H1 (cell line): ENCODE results near the gene PCDHAC2. TPM values are rescaled to one million over a fixed set of nuclear protein-coding genes. Genes with fewer than 3 reads are reported as not detected.

ENCODE experiments used
- CTCF ChIA-PET: fragments of 300-600 bp; sonication (Branson Sonifier 250); formaldehyde crosslinking; loops from one replicate; lab custom pipeline; 2021; ENCODE audit not compliant: partially characterized antibody; lab: Charles Lee
- POLR2A ChIA-PET: fragments of 300-600 bp; sonication (Branson Sonifier 250); formaldehyde crosslinking; loops from one replicate; lab custom pipeline; 2021; ENCODE audit warnings: inconsistent platforms; ENCODE audit not compliant: partially characterized antibody; lab: Charles Lee
- DNase-seq, 2 experiments: peaks; one replicate each; pipeline versions ENCODE4 v3.0.0 to v3.0.0-alpha.2; 2010 to 2022; ENCODE audit warnings: low spot score in 2 of 2, low read depth in 1 of 2, mixed read lengths in 1 of 2
- FAIRE-seq: peaks from 2 replicates; lab custom pipeline; 2011; peaks lifted over from hg19 to GRCh38; lab: Jason Lieb, UNC
- H2AFZ ChIP-seq: 2 replicates; pipeline ENCODE4 v1.8.1; 2012; ENCODE audit warnings: low read length, inconsistent platforms
- H2AK5ac ChIP-seq: 2 replicates; pipeline ENCODE4 v1.6.1; 2013; ENCODE audit warnings: low read depth, low read length
- H2BK120ac ChIP-seq: replicated peaks from 2 replicates; pipeline ENCODE3; 2013; ENCODE audit warnings: low read depth, low read length, inconsistent platforms
- H2BK12ac ChIP-seq: 2 replicates; pipeline ENCODE4 v1.6.1; 2013; ENCODE audit warnings: low read depth, low read length
- H2BK15ac ChIP-seq: 2 replicates; pipeline ENCODE4 v1.6.1; 2013; ENCODE audit warnings: low read length
- H2BK20ac ChIP-seq: 2 replicates; pipeline ENCODE4 v1.6.1; 2013; ENCODE audit warnings: low read length
- H2BK5ac ChIP-seq: 2 replicates; pipeline ENCODE4 v1.6.1; 2013; ENCODE audit warnings: low read depth, low read length
- H3K14ac ChIP-seq: 2 replicates; pipeline ENCODE4 v1.6.1; 2013; ENCODE audit warnings: inconsistent platforms; ENCODE audit not compliant: insufficient read length
- H3K18ac ChIP-seq: 2 replicates; pipeline ENCODE4 v1.6.1; 2013; ENCODE audit warnings: low read length; ENCODE audit errors: extremely low read depth
- H3K23ac ChIP-seq: 2 replicates; pipeline ENCODE4 v1.6.1; 2013; ENCODE audit warnings: inconsistent platforms; ENCODE audit not compliant: insufficient read length
- H3K23me2 ChIP-seq: 2 replicates; pipeline ENCODE4 v1.6.1; 2013; ENCODE audit warnings: low read depth, low read length
- H3K27ac ChIP-seq: 2 replicates; pipeline ENCODE4 v1.6.1; 2011; ENCODE audit warnings: low read depth, low read length, inconsistent platforms
- H3K27me3 ChIP-seq, 4 experiments: replicated peaks in 1 of 4; 1 replicate in 1 of 4; 2 replicates in 3 of 4; pipeline versions ENCODE4 v1.6.1 to v1.8.1; 2011 to 2013; ENCODE audit warnings: low read length in 3 of 4, mild to moderate bottlenecking in 3 of 4, inconsistent platforms in 2 of 4, mixed read lengths in 2 of 4, moderate library complexity in 1 of 4; ENCODE audit not compliant: control insufficient read depth in 3 of 4, insufficient read depth in 3 of 4; ENCODE audit errors: extremely low read depth in 1 of 4
- H3K36me3 ChIP-seq, 4 experiments: 2 replicates each; pipeline versions ENCODE4 v1.6.1 to v1.8.1; 2011 to 2013; ENCODE audit warnings: mild to moderate bottlenecking in 4 of 4, low read length in 3 of 4, moderate library complexity in 2 of 4, control low read depth in 1 of 4, inconsistent platforms in 1 of 4; ENCODE audit not compliant: insufficient read depth in 4 of 4, control insufficient read depth in 2 of 4
- H3K4ac ChIP-seq: replicated peaks from 2 replicates; pipeline ENCODE3; 2013; ENCODE audit warnings: low read length, low read depth, mixed read lengths, inconsistent platforms; ENCODE audit not compliant: insufficient read length
- H3K4me1 ChIP-seq, 4 experiments: replicated peaks in 1 of 4; 1 replicate in 1 of 4; 2 replicates in 3 of 4; pipeline versions ENCODE4 v1.6.1 to v1.8.1; 2011 to 2013; ENCODE audit warnings: low read length in 3 of 4, inconsistent platforms in 2 of 4, mixed read lengths in 1 of 4; ENCODE audit not compliant: insufficient read depth in 4 of 4, control insufficient read depth in 3 of 4
- H3K4me2 ChIP-seq, 2 experiments: 2 replicates each; pipeline versions ENCODE4 v1.6.1 to v1.8.1; 2011 to 2013; ENCODE audit warnings: low read depth in 2 of 2, low read length in 2 of 2, control low read depth in 1 of 2, inconsistent platforms in 1 of 2, mild to moderate bottlenecking in 1 of 2; ENCODE audit not compliant: insufficient read depth in 1 of 2
- H3K4me3 ChIP-seq, 4 experiments: fragments of 200-600, 300-600 bp in 1 of 4; sonication (generic), shearing (Covaris generic), sonication (Bioruptor Twin) in 1 of 4; 2 replicates each; pipeline versions ENCODE4 v1.5.1 to v1.8.1; 2011 to 2016; ENCODE audit warnings: low read length in 4 of 4, low read depth in 3 of 4, control low read depth in 2 of 4, inconsistent platforms in 2 of 4, mild to moderate bottlenecking in 2 of 4, mixed read lengths in 1 of 4, moderate library complexity in 1 of 4; ENCODE audit not compliant: insufficient read depth in 2 of 4; ENCODE audit errors: extremely low read depth in 1 of 4
- H3K56ac ChIP-seq: replicated peaks from 2 replicates; pipeline ENCODE3; 2013; ENCODE audit warnings: low read depth, mild to moderate bottlenecking, mixed read lengths, low read length, inconsistent platforms; ENCODE audit not compliant: insufficient read length
- H3K79me1 ChIP-seq: 2 replicates; pipeline ENCODE4 v1.6.1; 2013; ENCODE audit warnings: low read depth, low read length, control low read depth
- H3K79me2 ChIP-seq, 2 experiments: 2 replicates each; pipeline versions ENCODE4 v1.6.1 to v1.8.1; 2012 to 2013; ENCODE audit warnings: low read length in 2 of 2, mild to moderate bottlenecking in 2 of 2, inconsistent platforms in 1 of 2; ENCODE audit not compliant: insufficient read depth in 2 of 2, control insufficient read depth in 1 of 2
- H3K9ac ChIP-seq, 4 experiments: replicated peaks in 1 of 4; 1 replicate in 1 of 4; 2 replicates in 3 of 4; pipeline versions ENCODE4 v1.6.1 to v1.8.1; 2011 to 2013; ENCODE audit warnings: low read depth in 3 of 4, low read length in 3 of 4, control low read depth in 2 of 4, mild to moderate bottlenecking in 2 of 4, moderate library complexity in 2 of 4, inconsistent platforms in 1 of 4; ENCODE audit errors: extremely low read depth in 1 of 4
- H3K9me3 ChIP-seq, 2 experiments: 2 replicates each; pipeline versions ENCODE4 v1.6.1 to v1.8.1; 2012 to 2013; ENCODE audit warnings: mild to moderate bottlenecking in 2 of 2, moderate library complexity in 2 of 2, control low read depth in 1 of 2, inconsistent platforms in 1 of 2, low read depth in 1 of 2, low read length in 1 of 2, mixed read lengths in 1 of 2; ENCODE audit not compliant: insufficient read depth in 2 of 2
- H4K20me1 ChIP-seq, 2 experiments: replicated peaks in 1 of 2; 2 replicates each; pipeline versions ENCODE3 to v1.8.1; 2011 to 2013; ENCODE audit warnings: inconsistent platforms in 2 of 2, low read length in 2 of 2, mild to moderate bottlenecking in 1 of 2; ENCODE audit not compliant: insufficient read depth in 2 of 2, control insufficient read depth in 1 of 2
- H4K5ac ChIP-seq: 2 replicates; pipeline ENCODE4 v1.6.1; 2013; ENCODE audit warnings: low read length, low read depth, mixed read lengths, inconsistent platforms; ENCODE audit not compliant: insufficient read length
- H4K8ac ChIP-seq: 2 replicates; pipeline ENCODE4 v1.8.0; 2013; ENCODE audit warnings: mild to moderate bottlenecking, moderate library complexity, low read length, inconsistent platforms; ENCODE audit not compliant: insufficient read depth; ENCODE audit errors: extremely low read depth
- H4K91ac ChIP-seq: replicated peaks from 2 replicates; pipeline ENCODE3; 2013; ENCODE audit warnings: low read length, mixed read lengths, inconsistent platforms; ENCODE audit not compliant: insufficient read length
- PHF8 ChIP-seq: fragments of 200-600 bp; sonication (generic); conservative IDR thresholded peaks from 2 replicates; pipeline ENCODE4 v1.7.1; 2012; ENCODE audit warnings: low read depth, mild to moderate bottlenecking, inconsistent platforms, low read length, moderate library complexity
- YY1 ChIP-seq: IDR thresholded peaks from 2 replicates; pipeline ENCODE4 v1.6.1; 2011; ENCODE audit warnings: low read depth, mild to moderate bottlenecking, low read length
- WGBS, 2 experiments: shearing (Covaris generic) in 1 of 2; methylation state at CpG; one replicate each; pipeline versions ENCODE4 v1.1.6 to v1.1.7; 2013 to 2015; ENCODE audit warnings: low lambda C conversion rate in 2 of 2, mixed read lengths in 2 of 2, inconsistent platforms in 1 of 2, low coverage in 1 of 2, missing lambda C conversion rate in 1 of 2; ENCODE audit not compliant: insufficient replicate concordance in 2 of 2, insufficient coverage in 1 of 2, insufficient read length in 1 of 2; ENCODE audit errors: extremely low coverage in 1 of 2, missing lambda C conversion rate in 1 of 2; 5-methylcytosine and 5-hydroxymethylcytosine counted together
- polyA plus RNA-seq, 7 experiments: library from polyadenylated mRNA; depleted of rRNA in 3 of 7; stranded (reverse) in 5 of 7; unstranded in 2 of 7; fragments of >200 nt in 5 of 7; fragments of 200-250 nt in 2 of 7; gene quantifications; 1 replicate in 5 of 7; 2 replicates in 1 of 7; 4 replicates in 1 of 7; pipeline versions ENCODE4 v1.2.1 to v1.2.3, GENCODE V29; 2011 to 2013; ENCODE audit warnings: missing spikeins in 2 of 7, mixed read lengths in 2 of 7
- total RNA-seq: library from RNA; stranded (reverse); fragmentation: NEBNext Ultra II Directional; extraction: Animal tissue kit (Norgen Biotek cat#: 25700); gene quantifications from 2 replicates; pipeline ENCODE4 v1.2.1, GENCODE V29; 2021
- TF ChIP-seq, protein P1 (sequence below): IDR thresholded peaks from 2 replicates; pipeline ENCODE4 v1.6.1; 2012; ENCODE audit warnings: inconsistent platforms

PCDHAC2 gene
- total and polyA plus RNA-seq, 2 of the 8 experiments (the other 6 are each of a cell fraction or from before 2014, with no cell fraction given) = 3.7 to 5.0 TPM

DNA sequence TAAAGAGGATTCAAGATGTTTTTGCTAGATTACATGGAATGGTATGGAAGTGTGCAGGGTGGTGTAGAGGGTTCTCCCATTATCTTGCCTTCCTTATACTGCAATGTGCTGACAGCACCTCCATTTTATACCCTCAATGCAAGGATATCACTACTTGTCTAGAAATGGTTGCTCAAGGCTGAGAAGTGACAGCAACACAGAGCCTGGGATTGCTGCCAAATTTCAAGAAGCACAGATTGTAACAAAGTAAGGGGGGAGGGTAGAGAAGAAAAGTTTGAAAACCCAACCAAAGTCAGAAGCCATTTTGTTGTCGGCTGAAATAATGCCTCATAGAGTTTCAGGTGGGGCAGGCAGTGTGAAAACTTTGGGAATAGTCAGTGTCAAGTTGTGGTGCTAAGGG lies 29.8 kb downstream of the PCDHAC2 start:
- H3K56ac ChIP-seq = no peak overlapping the region
- no peak overlapping the region for H4K5ac ChIP-seq
- no peak overlapping the region for H3K18ac ChIP-seq
- ChIA-PET CTCF (no interaction called here), POLR2A (interaction anchor here (2.0 kb wide), 1 partner anchor 44 kb away, joined by 4 read pairs; no protein-coding TSS in a partner anchor)
- H3K23ac ChIP-seq = no peak overlapping the region
- no peak overlapping the region for H3K9ac ChIP-seq
- no peak overlapping the region for H4K8ac ChIP-seq
- no peak overlapping the region for H2BK12ac ChIP-seq
- H3K36me3 ChIP-seq = no peaks in the 10 kb centered on the region
- peaks cover 1% of the 10 kb centered on the region; the same call in 1 of the 2 replicates for H3K23me2 ChIP-seq
- no peak overlapping the region for H3K14ac ChIP-seq
- H3K4me2 ChIP-seq = no peak overlapping the region
- no peak overlapping the region for H2AFZ ChIP-seq
- FAIRE-seq (no peak), DNase-seq (no peak)
- 100% methylated on average over 1 of the region's 1 CpG; no CpG with 5 or more reads in 1 of the 2 experiments for WGBS, 2 experiments
- TF ChIP-seq, protein P1, sequence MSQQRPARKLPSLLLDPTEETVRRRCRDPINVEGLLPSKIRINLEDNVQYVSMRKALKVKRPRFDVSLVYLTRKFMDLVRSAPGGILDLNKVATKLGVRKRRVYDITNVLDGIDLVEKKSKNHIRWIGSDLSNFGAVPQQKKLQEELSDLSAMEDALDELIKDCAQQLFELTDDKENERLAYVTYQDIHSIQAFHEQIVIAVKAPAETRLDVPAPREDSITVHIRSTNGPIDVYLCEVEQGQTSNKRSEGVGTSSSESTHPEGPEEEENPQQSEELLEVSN = no peak
- TF ChIP-seq PHF8 (no peak), YY1 (peak; percentile 68)
- H3K4me1 ChIP-seq = peaks cover 3 to 13% (median 11%) of the 10 kb centered on the region in 4 experiments; a peak in 4 of 7 replicates
- H3K27ac ChIP-seq = peak overlapping the region; percentile 15; the same call in 1 of the 2 replicates
- H3K27me3 ChIP-seq = no peaks in the 10 kb centered on the region
- H2AK5ac ChIP-seq = no peak overlapping the region
- no peak overlapping the region for H2BK5ac ChIP-seq
- H4K91ac ChIP-seq = no peak overlapping the region
- no peak overlapping the region for H3K4me3 ChIP-seq
- no peaks in the 10 kb centered on the region for H3K79me2 ChIP-seq
- H2BK20ac ChIP-seq = no peak overlapping the region
- H3K79me1 ChIP-seq = no peaks in the 10 kb centered on the region
- no peak overlapping the region for H2BK120ac ChIP-seq
- H3K4ac ChIP-seq = no peak overlapping the region
- 0 out of 2 replicates have a peak overlapping the region, but pooled peaks have one; percentile 9 for H2BK15ac ChIP-seq
- no peaks in the 10 kb centered on the region for H4K20me1 ChIP-seq
- no peaks in the 10 kb centered on the region for H3K9me3 ChIP-seq
